Epithelial cell of prostate (primary cell): ENCODE measurements around the gene KIF2C.
"Not testable (repeated sequence)": the region's sequence is repeated elsewhere in the genome, so short reads cannot be mapped to it uniquely, and the experiment has no call there.

Experiments
- DNase-seq: peaks from one replicate; pipeline ENCODE4 v3.0.0-alpha.2; 2011; ENCODE audit warnings: low read depth, low spot score
- H3K27ac ChIP-seq: fragments of 450-650 bp; 2 replicates; pipeline ENCODE4 v1.5.1; 2017; ENCODE audit warnings: mild to moderate bottlenecking

KIF2C gene

DNA sequence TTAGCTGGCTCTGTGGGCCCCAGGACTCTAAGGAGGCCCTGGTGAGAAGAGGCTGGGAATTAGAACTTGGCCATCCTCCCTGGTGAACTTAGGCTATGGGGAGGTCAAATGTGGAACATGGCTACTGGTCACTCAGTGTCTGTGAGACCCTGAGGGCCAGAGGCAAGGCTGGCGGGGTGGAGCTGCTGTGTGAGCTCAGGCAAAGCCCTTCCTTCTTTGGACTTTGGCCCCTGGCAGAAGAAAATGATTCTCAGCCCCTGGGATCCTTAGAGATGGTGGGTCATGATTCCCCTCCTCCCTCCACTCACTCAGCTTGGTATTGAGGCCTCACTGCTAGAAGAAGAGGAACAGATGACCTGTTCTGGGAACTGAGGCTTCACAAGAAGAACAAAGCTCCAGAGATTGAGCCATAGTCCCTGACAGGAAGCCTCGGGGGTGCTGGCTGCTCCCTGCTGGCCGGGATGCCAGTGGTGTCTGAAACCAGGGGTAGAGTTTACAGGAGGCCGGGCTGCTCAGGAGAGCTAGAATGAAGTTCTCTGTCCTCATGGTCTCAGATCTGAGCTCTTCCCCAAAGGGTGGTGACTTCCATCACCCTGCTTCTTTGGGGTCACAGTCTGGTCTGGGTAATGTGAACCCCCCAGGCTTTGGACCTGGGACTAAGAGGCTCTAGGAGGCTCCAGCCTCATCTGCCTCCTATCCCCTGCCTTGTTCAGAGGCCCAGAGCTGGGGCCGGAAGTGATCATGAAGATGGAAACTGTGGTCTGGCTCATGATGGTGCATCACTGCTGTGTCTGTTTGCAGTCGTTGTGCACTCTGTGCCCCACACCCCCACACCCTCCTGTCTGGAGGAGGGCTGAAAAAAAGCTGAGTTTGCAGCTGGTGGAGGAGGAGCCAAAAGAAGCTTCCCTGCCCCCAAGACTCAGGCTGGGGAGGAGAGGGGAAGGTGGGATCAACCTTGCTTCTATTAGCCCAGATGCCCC lies 69.6 kb downstream of the KIF2C start:
- DNase-seq = no peak
- H3K27ac ChIP-seq = peak overlapping the region; percentile 97

DNA sequence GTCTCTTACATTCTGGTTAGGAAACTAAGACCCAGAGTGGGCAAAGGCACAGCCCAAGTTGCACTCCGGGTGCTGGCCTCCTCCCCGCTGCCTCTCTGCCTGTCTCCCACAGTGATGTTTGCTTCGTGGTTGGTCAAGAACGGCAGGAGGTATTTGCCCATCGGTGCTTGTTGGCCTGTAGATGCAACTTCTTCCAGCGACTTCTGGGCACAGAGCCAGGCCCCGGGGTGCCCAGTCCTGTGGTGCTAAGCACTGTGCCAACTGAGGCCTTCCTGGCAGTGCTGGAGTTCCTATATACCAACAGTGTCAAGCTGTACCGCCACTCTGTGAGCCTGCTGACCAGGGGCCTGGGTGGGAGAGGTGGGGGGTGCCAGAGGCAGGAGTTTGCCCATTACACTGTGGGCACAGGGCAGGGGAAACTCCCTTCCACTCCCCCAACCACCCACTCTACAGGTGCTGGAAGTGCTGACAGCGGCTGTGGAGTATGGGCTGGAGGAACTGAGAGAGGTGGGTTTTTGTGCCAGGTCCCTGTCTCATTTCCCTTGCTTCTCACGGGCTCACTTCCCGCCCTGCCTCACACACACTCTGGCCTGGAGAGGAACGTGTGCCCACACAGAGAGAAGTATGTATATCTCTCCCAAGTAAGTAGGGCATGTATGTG lies 70.6 kb downstream of the KIF2C start:
- no peak for DNase-seq
- H3K27ac ChIP-seq = peak overlapping the region; percentile 97

- peak overlapping the region; percentile 97 for H3K27ac ChIP-seq
- DNase-seq = not testable (repeated sequence)
Measured at GRCh38 chr1:44810762-44811105, 71.1 kb downstream of the KIF2C start.

- no peak for DNase-seq
- peak overlapping the region; percentile 97 for H3K27ac ChIP-seq
Measured at GRCh38 chr1:44811234-44811633, 71.6 kb downstream of the KIF2C start.

GRCh38 chr1:44812822-44813543 lies 73.3 kb downstream of the KIF2C start:
- peak overlapping the region; percentile 62 for H3K27ac ChIP-seq
- no peak for DNase-seq

DNA sequence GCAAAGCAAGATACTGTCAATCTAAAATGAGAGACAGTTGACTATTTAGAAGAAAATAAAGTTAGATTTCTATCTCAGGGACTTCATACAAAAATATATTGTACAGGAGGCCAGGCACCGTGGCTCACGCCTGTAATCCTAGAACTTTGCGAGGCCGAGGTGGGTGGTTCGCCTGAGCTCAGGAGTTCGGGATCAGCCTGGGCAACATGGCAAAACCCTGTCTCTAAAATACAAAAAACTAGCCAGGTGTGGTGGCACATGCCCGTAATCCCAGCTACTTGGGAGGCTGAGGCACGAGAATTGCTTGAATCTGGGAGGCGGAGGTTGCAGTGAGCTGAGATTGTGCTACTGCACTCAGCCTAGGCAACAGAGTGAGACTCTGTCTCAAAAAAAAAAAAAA lies 76.3 kb downstream of the KIF2C start:
- not testable (repeated sequence) for DNase-seq
- H3K27ac ChIP-seq = peak overlapping the region; percentile 62

- DNase-seq = peak; percentile 43
- peak overlapping the region; percentile 11 for H3K27ac ChIP-seq
Measured at GRCh38 chr1:44817307-44817706, 77.7 kb downstream of the KIF2C start.
